ENCODE data around the gene CPA4.

The CPA4 gene

DNA sequence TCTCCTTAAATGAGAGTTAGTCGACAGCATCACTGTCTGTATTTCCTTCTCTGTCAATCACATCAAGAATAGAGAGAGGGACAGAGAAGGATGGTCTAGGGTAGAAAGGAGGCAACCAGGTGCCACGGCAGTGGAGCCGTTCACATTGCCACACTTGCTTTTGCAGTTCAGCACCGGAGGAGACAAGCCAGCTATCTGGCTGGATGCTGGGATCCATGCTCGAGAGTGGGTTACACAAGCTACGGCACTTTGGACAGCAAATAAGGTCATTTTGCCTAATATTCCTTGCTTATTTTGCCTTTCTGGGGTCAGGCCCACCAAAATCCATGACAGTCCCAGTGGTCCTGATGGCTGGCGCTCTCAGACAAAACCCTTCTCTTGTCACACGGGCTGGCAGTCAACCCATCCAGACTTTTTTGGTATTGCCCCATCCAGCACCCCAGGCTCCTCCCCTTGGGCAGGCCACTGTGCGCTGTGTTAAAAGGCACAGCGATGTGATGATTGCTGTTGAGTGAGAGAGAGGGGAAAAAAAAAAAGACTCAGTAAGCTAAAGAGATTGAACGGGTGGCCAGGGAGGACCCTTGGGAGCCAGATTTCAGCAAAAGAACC lies 17.9 kb upstream of the CPA4 start:
- DNase-seq (ENCODE audit: low read depth in 1 of 2, low spot score in 1 of 2) = no peak

GRCh38 chr7:130275826-130276297 lies 17.1 kb upstream of the CPA4 start:
- no peak for DNase-seq (ENCODE audit: low read depth in 1 of 2, low spot score in 1 of 2)

- peak in 1 of 2 donors; percentile 1 for DNase-seq (ENCODE audit: low read depth in 1 of 2, low spot score in 1 of 2)
Measured at GRCh38 chr7:130276796-130277762, 15.9 kb upstream of the CPA4 start.

DNA sequence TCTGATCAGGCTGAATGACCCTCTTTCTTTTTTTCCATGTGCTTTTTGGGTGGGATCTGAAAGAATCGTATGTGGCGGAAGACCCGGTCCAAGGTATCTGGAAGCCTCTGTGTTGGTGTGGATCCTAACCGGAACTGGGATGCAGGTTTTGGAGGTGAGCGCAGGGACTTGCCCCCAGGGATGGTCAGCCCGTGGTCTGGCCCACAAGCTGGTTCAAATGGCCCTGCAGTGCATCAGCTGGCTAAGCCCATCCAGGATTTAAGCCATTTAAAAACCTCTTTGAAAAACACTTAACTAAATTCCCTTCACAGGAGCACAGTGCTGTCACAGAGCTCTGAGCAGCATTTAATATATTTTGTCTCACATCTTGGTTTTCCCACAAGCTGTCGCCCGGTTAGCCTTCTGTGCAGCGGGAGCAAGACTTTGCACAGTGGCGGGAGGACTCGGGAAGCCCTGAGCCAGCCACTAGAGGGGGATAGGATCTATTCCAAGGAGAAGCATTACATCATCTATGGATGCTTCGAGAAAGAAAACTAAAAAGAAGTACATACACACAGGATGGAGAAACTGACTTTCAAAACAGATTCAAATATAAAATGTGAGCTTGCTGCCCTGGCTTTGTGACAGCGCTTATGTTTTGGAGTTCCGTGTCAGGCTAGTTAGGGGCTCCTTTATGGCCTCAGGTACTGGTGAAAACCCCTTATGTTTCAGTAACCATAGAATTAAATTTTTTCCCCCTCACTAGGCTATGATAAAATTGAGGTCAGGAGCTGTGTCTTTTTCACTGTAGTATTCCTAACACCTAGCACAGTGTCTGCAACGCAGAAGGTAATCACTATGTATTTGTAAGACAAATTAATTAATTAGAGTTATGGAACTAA lies 15.0 kb upstream of the CPA4 start:
- DNase-seq (ENCODE audit: low read depth in 1 of 2, low spot score in 1 of 2) = no peak

- DNase-seq (ENCODE audit: low read depth in 1 of 2, low spot score in 1 of 2) = no peak
Measured at GRCh38 chr7:130278860-130279259, 14.1 kb upstream of the CPA4 start.

GRCh38 chr7:130279286-130279685 lies 13.7 kb upstream of the CPA4 start:
- DNase-seq (ENCODE audit: low read depth in 1 of 2, low spot score in 1 of 2) = no peak

- no peak for DNase-seq (ENCODE audit: low read depth in 1 of 2, low spot score in 1 of 2)
Measured at GRCh38 chr7:130279906-130280305, 13.1 kb upstream of the CPA4 start.

DNA sequence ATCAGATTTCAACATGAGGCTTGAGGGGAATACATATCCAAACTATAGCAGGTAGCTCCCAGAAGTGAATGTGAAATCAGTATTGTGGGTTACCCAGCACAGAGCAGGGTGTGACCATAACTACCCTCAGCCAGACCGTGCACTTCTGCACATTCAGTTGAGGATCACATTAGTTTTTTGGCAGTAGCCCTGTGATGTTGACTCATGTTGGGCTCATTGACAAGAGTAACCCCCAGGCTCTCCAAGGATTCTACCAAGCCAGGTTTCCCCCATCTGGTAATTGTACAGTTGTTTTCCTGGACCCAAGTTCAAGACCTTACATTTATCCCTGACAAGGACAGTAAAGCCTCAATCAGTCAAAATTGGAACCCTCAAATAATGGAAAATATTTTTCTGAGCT lies 11.7 kb upstream of the CPA4 start:
- no peak for DNase-seq (ENCODE audit: low read depth in 1 of 2, low spot score in 1 of 2)

DNA sequence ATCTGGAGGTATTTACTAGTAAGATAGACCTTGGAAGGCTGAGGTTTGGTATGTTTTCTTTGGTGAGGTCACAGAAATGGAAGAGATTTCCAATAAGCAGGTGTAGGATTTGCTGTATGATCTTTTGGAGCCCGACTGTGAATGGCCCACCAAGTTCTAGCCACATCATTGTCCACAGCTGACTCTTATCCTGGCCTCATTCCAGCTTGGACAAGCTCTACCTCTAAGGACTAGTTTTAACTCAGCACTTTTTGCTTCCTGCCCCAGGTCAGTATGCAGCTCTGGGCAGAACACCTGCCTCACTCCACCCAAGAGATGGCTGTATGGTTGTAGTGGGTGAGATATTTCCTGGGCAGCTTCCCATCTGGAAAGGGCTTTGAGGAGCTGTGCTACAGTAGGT lies 6.1 kb upstream of the CPA4 start:
- no peak for DNase-seq (ENCODE audit: low read depth in 1 of 2, low spot score in 1 of 2)

DNA sequence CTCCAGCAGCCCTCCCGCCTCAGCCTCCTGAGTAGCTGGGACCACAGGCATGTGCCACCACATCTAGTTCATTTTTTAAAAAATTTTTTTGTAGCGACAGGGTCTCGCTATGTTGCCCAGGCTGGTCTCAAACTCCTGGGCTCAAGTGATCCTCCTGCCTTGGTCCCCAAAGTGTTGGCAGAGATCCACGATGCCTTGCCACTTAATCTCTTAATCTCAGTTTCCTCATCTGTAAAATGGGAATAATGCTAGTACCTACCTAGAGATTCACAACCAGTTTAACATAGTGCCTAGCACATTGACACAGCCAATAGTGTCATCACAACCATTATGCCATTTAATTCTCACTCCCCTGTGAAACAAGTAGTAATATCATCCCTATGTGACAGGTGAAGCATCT lies 4.8 kb upstream of the CPA4 start:
- no peak for DNase-seq (ENCODE audit: low read depth in 1 of 2, low spot score in 1 of 2)

GRCh38 chr7:130288829-130289228 lies 4.1 kb upstream of the CPA4 start:
- no peak for DNase-seq (ENCODE audit: low read depth in 1 of 2, low spot score in 1 of 2)

DNA sequence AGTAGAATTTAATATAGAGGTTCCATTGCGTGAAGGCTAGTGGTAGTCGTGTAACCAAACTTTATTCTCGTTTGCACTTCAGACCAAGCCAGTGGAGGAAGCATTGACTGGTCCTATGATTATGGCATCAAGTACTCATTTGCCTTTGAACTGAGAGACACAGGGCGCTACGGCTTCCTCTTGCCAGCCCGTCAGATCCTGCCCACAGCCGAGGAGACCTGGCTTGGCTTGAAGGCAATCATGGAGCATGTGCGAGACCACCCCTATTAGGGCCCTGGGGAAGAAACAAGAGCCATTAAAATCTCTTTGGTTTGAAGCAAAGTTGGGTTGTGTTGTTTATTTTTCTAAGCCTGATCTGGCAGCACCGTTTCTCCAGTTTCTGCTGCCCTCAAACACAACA lies 3.5 kb upstream of the CPA4 start:
- DNase-seq (ENCODE audit: low read depth in 1 of 2, low spot score in 1 of 2) = no peak

DNA sequence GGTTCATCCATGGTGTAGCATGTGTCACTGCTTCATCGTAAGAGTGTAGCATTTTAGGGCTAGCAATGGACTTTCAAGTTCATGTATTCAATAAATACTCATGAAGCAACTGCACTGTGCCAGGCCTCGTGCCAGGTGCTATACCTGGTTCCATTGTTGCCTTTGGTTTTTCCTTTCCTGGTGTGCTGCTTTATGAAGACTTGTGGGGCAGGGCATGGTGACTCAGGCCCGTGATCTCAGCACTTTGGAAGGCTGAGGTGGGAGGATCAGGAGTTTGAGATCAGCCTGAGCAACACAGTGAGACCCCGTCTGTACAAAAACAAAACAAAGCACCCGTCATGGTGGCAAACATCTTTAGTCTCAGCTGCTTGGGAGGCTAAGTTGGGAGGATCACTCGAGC lies 2.2 kb upstream of the CPA4 start:
- DNase-seq (ENCODE audit: low read depth in 1 of 2, low spot score in 1 of 2) = no peak

DNA sequence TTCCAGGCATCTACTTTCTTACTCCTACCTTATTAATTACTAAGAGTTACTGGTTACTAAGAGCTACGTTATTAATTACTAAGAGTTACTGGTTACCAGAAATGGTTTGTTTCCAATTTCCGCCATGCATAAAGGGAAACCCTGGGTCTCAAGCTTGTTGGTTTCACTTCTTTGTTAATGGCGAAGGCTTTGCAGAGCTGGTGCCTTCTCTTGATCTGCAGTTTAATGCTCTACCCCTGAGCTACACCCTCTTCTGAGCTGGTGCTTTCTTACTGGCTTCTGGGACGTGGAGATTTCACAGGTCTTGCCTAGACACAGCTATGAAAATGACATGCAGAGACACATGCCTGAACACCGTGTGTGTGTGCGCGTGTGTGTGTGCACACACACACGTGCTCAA lies 560 bp downstream of the CPA4 start:
- DNase-seq (ENCODE audit: low read depth in 1 of 2, low spot score in 1 of 2) = no peak

DNA sequence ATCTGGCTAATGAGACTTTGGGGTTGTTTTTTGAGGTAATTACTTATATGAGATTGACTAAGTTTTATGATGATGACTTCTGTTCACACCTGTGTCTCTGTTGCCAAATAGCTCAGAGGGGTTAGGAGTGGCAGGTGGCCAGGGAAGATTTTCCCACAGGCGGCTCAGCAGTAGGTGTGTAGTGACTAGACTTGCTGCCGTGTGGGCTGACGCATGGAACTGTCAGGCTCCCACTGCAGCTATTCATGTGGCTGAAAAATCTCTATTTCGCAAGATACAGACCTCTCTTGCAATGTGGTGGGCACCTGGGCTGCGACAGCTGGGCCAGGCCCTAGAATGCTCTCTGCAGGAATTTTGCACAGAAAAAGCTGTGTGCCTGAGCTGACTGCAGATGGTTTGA lies 1.4 kb downstream of the CPA4 start:
- DNase-seq (ENCODE audit: low read depth in 1 of 2, low spot score in 1 of 2) = no peak

DNA sequence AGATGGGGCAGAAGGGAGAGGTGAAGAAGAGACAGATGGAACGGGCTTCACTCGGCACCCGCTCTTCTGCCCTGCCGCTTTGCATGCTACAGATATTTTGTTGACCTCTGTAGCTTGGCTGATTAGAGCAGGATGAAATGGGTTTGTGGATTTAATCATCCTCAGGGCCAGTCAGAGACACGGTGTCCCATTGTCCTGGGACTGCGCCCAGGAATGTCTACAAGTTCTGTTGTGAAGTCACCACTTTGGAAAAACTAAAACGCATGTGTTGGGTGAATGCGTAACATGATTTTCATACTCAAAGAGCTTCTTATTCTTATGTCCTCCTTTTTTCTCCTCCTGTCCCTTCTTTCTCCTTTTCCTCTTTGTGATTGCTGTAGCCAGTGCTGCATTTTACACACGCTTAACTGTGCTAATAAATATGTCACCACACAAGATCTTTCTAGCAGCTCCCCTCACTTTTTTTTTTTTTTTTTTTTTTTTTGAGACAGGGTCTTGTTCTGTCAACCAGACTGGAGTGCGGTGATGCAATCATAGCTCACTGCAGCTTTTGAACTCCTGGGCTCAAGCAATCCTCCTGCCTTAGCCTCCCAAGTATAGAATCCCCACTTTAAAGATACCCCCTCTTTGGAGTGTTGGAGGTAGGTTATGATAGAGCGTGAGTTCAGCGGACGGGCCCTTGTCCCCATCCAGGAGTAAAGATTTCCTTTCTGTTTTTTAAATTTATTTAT lies 3.4 kb downstream of the CPA4 start:
- DNase-seq (ENCODE audit: low read depth in 1 of 2, low spot score in 1 of 2) = no peak

GRCh38 chr7:130297628-130298543 lies 4.9 kb downstream of the CPA4 start:
- DNase-seq (ENCODE audit: low read depth in 1 of 2, low spot score in 1 of 2) = no peak

- no peak for DNase-seq (ENCODE audit: low read depth in 1 of 2, low spot score in 1 of 2)
Measured at GRCh38 chr7:130298544-130299326, 5.8 kb downstream of the CPA4 start.

- DNase-seq (ENCODE audit: low read depth in 1 of 2, low spot score in 1 of 2) = no peak
Measured at GRCh38 chr7:130299866-130300265, 6.9 kb downstream of the CPA4 start.

Data from activated T-helper 1 cell treated with anti-CD3 and anti-CD28 coated beads, Interleukin-2, amount 50 U/mL, for 16 hours (primary cell).